CD4-positive, alpha-beta T cell treated with Interferon gamma for 1 hour (primary cell): Measurements from ENCODE around the gene OXCT1.
"Not testable (repeated sequence)": the region's sequence is repeated elsewhere in the genome, so short reads cannot be mapped to it uniquely, and the experiment has no call there.

Experiments
- DNase-seq: peaks from one replicate; pipeline ENCODE4 v3.0.0-alpha.2; 2020

Gene OXCT1

DNA sequence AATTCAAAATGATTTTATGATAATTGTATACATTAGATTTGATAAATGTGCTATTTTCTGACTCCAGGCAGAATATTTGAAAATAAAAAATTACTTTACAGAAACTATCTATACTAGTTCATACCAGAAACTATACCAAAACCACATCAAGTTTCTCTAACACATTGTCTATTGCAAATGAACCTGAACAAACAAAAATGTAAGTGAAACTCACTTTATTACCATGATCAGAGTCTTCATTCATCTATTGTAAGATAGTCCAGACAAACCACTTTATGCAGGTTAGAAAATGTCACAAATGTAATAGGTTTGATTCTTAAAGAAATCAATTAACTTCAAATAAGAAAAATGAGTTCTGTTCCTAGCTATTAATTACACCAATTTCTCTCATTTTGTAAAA, 99.4 kb downstream of the OXCT1 start:
- DNase-seq, result no peak

DNA sequence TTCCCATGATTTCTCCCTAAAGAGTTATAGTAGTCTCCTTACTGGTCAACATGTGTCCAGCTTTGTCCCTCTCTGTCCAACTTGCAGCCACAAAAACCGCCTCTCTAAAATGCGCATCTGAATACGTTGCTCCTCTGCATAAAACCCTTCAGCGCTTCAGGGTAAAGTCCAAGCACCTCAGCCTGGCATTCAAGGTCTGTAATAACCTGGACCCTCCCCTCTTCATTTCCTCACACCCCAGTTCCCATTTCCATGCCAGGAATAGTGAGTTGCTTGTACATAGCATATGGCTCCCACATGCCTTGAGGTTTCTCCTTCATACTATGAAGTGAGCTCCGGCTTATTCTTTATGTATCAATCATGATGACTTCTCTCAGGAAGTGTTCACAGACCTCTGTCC, 101.5 kb downstream of the OXCT1 start:
- DNase-seq, result no peak

DNA sequence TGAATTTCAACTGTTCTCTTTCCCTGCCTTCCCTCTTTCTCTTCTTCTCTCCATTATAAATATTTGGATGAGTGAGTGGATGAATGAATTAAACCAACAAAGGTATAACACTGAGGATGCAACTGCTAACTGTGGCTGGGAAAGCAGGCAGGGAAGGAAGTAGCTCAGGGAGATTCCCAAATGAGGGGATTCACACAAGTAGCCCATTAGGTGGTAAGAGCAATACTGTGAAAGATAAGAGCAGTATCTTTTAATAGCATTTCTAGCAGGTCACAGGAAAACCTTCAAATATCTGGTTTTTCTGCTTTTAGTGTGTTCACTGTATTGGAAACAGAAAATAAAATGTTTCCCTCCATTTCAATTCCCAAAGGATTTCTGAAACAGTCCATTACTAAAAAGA, 105.6 kb downstream of the OXCT1 start:
- DNase-seq, result no peak

DNA sequence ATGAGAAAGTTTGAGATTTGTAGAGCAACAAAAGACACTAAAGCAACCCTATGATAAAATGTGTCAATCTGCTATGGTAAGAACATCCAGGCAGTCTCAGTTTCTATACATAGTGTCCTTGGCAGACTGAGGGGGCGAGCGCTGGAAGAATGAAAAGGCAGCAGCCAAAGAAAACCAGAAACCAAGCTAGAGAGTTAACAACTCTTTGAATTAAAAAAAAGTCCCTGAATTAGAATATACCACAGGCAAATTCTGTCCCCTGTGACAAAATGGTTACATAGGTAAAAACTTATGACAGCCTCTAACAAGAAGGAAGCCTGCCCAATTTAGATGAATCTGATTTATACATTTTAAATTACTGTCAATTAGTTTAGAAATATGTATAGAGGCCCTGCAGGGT, 106.7 kb downstream of the OXCT1 start:
- DNase-seq, result no peak

DNA sequence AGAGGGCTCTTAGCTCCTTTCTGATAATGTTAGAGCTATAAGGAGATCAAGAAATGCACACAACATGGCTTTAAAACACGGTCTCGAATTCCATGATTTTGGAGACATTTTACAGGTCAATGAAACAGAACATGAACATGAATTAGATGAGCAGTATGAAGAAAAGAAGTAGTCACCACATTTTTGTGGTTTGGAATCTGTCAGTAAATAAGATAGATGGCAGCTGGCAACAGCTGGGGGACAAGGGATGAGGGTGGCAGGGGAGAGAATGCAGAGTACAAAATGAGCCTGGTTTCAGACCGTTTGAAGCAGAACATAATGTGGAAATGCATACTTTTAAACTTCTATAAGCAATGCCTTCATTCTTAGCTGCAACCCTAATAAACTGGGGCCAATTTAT, 107.1 kb downstream of the OXCT1 start:
- DNase-seq, result no peak

DNA sequence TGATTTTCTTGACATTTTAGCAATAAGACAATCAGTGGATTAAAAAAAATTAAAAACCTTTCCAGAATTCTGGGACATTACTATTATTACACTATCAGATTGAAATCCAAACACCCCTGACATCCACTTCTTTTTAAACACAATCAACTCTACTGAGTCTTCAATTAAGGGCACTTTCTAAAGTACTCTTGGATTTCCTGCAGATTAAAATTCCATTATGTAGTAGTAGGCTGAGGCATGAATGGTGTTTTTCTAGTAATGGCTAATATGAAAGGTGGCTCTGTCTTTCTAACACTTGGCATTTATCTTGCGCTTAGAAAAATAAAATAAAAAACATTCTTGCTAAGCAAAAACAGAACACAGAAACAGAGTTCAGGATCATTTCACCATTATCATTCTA, 107.8 kb downstream of the OXCT1 start:
- no peak for DNase-seq

DNA sequence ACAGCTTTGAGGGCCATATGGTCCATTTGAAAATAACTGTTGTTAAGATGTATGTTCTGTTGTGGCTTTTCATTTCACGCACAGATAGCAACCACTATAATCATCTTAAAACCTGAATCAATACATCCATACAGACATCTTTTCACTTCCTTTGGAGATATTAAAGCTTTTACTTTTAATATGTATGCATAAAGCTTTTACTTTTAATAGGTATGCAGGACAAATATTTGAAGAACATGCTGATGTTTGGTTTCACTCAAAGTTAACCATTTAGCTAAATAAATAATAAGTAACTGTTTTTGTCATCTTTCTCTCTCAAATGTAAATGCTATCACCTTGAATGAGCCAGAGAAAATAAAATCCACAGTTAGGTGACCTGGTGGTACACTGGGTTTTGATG, 108.6 kb downstream of the OXCT1 start:
- no peak for DNase-seq

DNA sequence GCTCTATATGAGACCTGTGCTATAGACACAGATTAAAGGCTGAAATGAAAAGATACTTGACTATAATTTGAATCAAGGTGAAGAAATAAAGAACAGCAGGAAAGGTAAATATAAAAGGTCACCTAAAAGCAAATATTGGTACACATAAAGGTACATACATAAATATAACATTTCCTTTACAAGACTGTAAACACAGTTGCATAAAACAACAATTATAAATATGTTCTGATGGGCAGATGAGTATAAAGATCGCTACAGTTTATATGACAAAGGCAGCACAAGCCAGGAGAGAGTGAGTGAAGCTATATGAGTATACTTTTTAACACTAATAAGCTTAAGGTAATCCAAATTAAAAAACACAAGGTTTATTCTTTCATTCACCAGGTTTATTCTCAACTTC, 114.5 kb downstream of the OXCT1 start:
- DNase-seq, result no peak

DNA sequence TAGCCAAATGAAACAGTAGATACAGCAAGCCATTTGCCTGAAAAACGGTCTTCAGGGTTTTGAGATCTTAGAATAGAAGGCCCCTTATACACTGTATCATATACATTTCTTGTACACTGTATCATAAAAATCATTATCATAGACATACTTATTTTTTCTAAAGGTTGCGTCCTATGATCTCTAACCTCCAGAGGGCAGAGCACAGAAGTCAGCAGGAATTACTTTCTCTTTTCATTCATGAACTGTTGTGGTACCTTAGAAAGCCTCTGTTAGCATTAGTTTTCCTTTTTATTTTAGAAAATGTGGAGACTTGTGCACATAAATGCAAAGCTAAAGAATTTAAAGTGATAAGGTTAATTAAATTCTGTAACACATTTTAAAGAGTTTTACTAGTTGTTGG, 115.4 kb downstream of the OXCT1 start:
- no peak for DNase-seq

DNA sequence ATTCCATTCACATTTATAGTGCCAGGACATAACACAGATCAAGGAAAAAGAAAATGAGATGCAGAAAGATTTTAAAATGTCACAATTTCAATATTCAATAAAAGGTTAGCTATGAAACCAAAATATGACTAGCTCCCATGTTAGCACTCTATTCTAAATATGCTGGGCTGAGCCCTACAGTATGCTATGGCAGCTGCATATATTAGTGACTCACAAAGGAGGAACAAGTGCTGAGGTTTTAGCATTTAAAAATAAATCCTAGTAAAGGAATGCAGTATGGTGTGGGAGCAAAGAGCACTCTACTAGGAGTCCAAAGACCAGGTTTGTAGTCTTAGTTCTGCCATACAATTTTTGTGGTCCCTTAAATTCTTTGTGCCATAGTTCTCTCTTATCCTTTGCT, 118.4 kb downstream of the OXCT1 start:
- no peak for DNase-seq

DNA sequence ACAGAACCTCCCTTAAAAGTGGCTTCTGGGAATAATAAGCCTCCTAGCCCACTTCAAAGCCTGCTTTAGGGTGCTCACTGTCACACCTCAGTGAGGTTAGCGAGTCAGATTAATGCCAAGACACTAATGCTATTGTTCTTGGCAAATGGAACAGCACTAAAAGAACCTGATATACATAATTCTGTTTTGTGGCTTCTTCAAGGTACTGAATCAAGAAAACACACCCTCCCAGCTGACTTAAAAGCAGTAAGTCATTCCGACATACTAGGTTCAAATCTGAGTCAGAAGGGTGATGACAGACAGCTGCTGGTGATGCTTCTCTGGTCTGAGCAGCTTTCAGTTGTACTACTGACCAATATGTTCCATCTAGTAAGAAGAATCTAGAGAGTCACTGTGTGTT, 121.6 kb downstream of the OXCT1 start:
- DNase-seq, result no peak

DNA sequence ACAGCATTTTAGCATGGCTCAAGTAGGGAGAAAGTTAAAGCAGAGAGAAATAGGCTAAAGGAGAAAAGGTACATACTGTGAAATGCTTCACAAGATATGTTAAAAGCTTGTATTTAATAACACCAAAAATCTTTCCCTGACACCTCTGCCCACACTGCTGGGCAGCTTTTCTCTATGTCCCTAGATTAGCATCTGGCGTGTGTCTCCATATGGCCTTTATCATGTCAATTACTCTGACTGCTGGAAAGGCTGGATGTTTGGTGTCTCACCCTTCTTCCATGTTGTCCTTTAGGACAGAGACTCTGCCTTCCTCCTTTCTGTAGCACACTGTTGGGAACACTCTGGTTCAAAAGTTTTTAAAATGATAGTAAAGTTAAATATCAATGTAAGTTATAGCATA, 122.5 kb downstream of the OXCT1 start:
- no peak for DNase-seq

DNA sequence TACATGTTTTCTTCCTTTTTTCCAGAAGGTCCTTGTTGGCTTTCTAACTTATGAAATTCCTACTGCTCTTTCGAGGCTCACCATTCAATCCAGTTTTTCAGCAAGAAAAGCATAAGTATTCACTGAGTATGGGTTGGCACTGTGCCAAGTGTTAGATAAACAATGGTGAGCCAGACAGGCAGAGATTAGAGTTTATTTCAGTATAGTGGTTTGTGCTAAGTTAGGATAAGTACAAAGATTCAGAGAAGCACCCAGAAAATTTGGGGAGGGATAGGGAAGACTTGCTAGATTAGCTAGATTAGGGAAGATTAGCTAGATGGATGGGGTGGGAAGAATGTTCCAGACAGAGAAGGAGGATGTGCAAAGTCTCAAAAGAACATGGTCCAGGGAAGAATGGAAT, 122.9 kb downstream of the OXCT1 start:
- no peak for DNase-seq

DNA sequence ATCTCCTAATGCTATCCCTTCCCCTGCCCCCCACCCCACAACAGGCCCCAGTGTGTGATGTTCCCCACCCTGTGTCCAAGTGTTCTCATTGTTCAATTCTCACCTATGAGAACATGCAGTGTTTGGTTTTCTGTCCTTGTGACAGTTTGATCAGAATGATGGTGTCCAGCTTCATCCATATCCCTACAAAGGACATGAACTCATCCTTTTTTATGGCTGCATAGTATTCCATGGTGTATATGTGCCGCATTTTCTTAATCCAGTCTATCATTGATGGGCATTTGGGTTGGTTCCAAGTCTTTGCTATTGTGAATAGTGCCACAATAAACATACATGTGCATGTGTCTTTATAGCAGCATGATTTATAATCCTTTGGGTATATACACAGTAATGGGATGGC, 127.6 kb downstream of the OXCT1 start:
- not testable (repeated sequence) for DNase-seq

DNA sequence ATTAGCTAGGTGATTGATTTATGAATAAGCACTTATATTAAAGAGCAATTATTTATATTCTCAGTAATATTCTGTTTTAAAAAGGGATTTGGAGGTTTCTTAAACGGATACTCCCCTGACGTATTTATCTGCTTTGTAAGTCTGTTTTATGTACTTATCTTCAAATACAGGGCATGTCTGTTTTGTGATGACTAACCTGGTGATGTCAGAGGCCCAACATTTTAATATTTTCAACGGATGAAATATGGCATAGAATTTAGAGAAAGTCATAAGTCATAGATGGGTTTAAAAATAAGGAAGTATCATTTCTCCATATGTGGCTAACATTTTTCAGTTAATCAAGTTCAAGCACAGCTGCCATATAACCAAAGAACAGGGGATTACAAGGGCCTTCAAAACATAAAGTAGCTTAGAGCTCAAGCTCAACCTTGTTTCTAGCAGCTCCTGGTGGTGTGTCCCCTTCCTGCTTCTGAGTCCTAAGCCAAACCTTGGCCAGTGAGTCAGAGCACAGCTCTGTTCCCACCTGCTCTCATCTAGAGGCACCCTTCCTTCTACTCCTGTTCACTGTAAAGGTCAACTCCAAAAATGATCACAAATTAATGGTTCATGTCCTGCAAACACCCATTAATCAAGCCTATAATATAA, 131.4 kb downstream of the OXCT1 start:
- DNase-seq, result no peak

DNA sequence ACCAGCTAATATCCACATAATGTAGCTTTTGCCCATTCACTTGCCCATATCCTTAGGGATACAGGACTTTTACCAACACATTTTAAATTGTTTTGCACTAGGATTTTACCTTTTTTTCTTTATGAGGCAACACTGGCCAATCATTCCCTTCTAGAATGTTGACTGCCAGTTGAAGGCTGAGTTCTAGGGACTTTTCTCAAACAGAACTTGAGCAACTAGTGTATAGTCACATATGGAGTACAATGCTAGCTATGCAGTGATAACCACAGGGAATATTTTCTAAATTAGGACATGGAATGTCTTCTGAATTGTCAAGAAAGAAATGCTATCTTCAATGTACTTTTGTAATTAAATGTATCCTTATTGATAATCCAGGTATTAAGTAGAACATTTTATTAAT, 133.6 kb downstream of the OXCT1 start:
- DNase-seq, result no peak

DNA sequence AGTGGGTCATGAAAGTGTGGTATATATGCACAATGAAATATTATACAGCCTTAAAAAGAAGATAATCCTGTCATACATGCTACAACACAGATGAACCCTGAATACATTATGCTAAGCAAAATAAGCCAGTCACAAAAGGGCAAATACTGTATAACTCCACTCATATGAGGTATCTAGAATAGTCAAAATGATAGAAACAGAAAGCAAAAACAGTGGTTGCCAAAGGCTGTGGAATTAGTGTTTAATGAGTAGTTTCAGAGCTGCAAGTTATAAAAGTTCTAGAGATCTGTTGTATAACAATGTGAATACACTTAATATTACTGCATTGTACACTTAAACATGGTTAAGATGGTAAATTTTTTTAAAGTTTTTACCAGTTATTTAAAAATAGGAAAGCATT, 135.0 kb downstream of the OXCT1 start:
- no peak for DNase-seq

DNA sequence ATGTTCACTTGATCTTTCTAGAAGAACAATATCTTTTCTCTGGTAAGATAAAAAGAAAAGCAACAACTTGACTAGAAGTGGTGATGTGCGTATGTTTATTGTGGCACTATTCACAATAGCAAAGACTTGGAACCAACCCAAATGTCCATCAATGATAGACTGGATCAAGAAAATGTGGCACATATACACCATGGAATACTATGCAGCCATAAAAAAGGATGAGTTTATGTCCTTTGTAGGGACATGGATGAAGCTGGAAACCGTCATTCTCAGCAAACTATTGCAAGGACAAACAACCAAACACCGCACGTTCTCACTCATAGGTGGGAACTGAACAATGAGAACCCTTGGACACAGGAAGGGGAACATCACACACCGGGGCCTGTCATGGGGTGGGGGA, 140.8 kb downstream of the OXCT1 start:
- not testable (repeated sequence) for DNase-seq

DNA sequence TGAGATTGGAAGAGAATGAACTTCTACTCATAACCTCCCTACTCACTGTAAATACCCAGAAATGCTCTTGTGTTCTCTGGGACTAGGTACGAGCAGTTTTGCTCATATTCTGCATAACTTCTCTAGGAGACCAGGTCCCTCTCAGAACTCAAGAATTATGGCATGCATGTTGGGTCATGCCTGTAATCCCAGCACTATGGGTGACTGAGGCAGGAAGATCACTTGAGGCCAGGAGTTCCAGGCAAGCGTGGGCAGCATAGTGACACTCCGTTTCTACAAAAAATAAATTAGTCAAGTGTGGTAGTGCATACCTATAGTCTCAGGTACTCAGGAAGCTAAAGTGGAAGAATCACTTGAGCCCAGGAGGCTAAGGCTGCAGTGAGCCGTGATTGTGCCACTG, 141.9 kb downstream of the OXCT1 start:
- no peak for DNase-seq

DNA sequence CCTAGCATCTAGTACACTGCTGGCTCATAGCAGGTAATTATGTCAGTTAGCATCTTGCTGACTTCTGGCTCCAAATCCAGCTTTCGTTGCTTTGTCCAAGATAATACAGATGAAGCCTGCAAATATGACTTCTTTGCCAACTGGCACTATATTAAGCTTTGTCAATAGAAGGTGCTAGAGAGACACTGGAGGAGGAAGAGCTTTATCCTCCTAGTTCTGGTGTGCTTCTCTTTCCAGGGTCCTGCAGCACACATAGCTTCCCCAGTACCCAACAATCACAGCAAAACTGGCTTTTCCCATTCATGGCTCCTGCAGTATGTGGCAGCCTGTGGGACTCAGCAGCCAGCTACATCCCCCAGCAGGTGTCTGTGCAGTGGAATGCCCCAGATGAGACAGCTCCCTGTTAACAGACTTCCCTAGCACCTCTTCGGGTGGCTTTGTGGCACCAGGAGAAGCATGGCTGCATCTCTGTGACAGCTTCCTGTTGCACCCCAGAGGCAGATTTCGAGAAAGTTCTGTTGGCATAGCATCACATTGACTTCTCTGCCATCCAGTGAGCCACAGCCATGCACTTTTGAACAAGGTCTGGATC, 147.8 kb downstream of the OXCT1 start:
- DNase-seq, result no peak

DNA sequence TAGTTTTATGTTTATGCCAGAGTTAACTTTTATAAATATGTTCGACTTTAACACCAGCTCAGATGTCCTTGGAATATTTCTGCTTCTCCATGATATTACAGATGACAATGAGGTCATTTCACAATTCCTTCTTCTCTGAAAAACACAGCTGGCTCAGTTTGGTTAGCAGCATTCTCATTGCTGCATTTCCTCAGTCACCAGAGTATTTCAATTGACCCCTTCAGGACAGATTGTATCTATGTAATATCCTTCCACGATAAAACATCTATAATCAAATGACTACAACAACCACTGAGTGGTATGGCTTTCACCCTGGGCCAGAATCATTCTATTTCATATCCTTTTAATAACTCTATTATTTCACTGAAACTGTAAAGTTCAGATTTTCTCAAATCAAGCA, 148.7 kb downstream of the OXCT1 start:
- DNase-seq, result no peak

DNA sequence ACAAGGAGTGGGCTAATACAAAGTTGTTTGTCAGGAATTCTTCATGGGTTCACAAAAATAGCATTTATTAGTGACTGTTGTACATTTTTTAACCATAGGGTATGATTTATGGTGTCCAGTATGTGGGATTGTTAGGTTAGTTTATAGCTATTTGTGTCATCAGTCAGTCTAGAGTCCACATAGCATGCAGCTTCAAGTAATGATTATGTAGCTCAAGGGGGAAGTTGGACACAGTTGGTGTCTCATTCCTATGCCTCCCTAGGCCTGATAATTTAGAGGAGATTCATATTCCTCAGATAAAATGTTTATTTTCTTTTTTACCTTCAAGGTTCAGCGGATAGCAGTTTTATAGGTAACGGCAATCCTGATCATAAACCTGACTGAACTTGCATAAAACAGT, 153.8 kb downstream of the OXCT1 start:
- DNase-seq, result no peak

DNA sequence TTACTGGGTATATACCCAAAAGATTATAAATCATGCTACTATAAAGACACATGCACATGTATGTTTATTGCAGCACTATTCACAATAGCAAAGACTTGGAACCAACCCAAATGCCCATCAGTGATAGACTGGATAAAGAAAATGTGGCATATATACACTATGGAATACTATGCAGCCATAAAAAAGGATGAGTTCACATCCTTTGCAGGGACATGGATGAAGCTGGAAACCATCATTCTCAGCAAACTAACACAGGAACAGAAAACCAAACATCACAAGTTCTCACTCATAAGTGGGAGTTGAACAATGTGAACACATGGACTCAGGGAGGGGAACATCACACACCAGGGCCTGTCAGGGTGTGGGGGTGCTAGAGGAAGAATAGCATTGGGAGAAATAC, 155.8 kb downstream of the OXCT1 start:
- DNase-seq, result not testable (repeated sequence)

DNA sequence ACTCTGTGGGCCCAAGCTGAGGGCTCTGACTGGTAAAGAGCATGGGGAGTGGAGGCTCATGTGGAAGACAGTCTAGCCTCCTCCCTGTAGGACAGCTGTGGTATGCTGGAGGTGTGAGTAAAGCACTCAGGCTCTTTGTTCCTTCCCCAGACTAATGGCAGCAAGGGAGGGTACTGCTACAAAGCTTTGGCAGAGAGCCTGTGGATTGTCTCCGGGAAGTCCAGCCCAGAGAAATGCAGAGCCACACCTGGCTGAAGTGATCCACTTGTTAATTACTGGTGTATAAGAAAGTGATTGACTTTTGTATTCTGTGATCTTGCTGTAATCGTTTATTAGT, 161.7 kb downstream of the OXCT1 start:
- DNase-seq, result no peak

DNA sequence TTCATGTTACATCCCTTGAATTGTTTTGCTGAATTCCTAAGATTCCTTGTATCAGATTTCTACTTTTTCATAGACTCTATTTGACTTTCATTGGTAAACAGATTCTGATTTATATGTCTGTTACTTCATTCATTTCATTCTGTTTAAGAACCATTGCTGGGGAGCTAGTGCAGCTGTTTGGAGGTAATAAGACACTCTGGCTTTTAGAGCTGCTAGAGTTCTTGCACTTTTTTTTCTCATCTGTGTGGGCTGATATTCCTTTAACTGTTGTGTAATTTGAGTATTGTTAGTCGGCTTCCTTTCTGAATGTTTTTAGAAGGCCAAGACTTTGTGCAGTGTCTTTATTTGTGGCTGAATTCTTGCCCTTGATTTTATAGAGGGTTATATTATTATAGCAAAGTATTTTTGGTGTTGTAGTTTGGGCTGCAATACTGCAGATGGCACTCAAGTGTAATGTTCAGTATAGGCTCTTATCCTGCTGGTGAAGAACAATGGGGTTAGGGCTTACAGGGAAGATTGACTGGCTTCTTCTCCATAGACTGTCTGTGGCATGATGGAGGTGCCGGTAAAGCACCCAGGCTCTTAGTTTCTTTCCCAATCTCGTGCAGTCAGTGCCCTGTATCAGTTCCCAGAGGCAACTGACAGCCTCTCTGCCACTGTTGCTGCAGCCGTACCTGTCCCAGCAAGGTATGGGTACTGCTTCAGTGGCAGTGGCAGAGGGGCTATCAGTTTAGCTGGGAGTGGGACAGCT, 162.2 kb downstream of the OXCT1 start:
- DNase-seq, result no peak
